Colon (tissue), 2 donors: Measurements from ENCODE around the gene CAPN5.

ENCODE experiments used
- FAIRE-seq: peaks from 2 replicates; lab custom pipeline; 2012; peaks lifted over from hg19 to GRCh38; lab: Jason Lieb, UNC
- donor health status: control.
- donor health status: control.

The CAPN5 gene

GRCh38 chr11:77153276-77154185 is 86.8 kb downstream of the CAPN5 start:
- FAIRE-seq = no peak

DNA sequence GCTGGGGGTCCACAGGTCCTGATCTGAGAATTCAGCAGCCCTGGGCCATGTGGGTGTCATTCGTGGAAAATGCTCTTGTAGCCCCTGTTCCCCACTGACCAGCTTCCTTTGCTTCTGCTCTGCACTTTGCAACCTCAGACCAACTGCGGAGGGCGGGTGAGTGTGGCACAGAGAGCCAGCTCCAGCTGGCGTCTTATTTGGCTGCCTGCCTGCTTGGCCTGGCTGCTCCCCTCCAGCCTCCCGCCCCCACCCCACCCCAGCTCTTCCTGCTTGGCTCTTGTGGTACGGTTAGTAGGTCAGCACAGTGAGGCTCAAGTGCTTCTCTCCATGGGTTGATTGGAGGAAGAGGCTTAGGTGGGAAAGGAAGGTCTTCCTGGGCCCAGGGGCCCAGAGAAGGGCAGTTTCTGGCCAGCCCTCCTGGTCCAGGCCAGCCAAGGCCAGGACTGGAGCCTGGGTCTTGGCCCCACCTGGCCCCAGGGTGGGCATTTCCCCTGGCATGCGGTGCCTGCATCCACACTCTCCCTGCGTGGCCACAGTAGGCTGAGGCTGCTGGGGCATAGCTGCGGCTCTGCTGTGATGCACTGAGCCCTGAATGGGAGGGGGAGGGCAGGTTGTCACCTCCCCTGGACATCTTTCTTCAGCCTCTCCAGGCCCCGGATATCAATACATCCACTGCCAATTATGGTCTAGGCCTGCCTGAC is 87.8 kb downstream of the CAPN5 start:
- FAIRE-seq = no peak

DNA sequence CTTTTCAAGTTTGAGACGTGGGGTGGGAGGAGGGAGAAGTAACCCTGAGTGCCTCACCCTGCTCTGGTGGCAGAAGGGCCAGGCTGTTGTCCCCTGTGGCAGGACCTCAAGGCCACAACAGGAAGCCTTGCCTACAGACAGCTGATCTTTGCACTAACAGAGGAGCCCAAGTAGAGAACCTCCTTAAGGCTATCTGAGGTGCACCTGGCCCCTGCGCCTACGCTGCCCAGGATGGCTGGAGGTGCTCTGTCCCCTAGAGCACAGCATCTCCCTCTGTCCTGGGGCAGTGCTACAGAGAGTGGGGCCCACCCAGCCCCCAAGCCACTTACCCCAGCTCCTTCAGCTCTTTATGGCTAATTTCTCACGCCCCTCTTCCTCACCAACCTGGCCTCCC is 88.3 kb downstream of the CAPN5 start:
- FAIRE-seq = no peak

DNA sequence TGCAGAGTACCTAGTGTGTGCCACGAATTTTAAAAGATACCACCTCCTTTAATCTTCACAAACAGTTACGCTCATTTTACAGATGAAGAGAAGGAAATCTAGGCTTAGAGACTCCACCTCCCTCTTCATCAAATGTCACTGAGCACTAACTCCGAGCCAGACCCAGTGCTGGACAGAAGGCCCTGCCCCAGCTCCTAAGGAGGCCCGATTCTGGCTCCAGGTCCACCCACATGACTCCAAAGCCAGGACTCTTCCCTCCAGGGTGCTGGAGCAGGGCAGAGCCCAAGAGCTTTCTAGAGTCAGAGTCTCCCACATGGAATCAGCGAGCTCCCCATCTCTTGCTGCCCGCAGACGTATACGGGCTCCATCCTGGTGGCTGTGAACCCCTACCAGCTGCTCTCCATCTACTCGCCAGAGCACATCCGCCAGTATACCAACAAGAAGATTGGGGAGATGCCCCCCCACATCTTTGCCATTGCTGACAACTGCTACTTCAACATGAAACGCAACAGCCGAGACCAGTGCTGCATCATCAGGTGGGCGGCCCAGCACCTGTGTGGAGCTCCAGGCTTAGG is 88.9 kb downstream of the CAPN5 start:
- FAIRE-seq = no peak

GRCh38 chr11:77156396-77157195 is 89.8 kb downstream of the CAPN5 start:
- no peak for FAIRE-seq

DNA sequence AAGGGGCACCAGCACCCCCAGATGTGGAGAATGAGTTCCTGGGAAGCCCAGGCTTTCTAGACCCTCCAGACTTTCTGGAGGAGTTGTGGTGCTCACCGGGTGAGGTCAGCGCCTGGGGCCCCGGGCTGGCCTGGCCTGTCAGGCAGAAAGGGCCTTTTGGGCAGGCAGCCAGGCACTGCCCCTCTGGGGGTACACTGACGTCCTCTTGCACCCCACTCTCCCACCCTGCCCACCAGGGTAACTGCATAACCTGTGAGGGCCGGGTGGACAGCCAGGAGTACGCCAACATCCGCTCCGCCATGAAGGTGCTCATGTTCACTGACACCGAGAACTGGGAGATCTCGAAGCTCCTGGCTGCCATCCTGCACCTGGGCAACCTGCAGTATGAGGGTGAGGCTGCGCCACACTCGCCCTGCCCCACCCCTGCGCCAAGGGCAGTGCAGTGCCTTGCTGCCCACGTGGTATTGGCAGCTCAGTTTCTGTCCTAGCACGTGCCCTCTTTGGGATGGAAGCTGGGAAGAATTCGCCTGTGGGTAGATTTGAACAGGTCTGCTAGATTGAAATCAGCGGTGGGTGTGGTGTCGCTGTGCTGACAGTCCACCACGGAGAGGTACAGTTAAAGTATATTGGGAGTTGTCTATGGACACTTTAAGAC is 91.4 kb downstream of the CAPN5 start:
- no peak for FAIRE-seq

DNA sequence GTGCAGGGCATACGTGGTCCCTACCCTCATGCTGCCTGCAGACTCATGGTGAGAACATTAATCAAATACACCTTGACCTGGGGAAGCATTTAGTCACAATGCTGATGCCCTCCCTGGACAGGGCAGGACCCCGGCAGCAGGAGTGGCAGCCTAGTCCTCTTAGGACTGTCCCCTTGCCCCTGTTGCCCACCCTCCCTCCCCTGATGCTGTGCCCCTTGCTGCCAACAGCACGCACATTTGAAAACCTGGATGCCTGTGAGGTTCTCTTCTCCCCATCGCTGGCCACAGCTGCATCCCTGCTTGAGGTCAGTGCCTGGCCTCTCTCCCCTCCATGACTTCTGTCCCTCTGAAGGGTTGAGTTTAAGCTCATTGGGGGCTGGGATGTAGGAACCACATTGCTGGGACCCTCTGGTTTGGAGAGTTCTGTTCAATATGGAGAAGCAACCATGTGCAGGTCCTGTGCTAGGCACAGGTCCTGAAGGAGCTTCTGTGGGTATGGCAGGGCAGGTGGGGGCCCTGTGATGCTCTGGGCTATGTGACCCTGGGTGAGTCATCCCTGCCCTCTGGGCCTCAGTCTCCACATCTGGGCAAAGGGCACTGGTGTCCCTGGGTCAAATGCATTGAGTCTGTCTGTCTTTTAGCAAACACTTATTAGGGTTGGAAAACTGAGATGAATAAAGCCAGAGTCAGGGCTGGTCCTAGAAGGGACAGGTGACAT is 92.6 kb downstream of the CAPN5 start:
- no peak for FAIRE-seq

GRCh38 chr11:77159937-77160495 is 93.2 kb downstream of the CAPN5 start:
- no peak for FAIRE-seq

DNA sequence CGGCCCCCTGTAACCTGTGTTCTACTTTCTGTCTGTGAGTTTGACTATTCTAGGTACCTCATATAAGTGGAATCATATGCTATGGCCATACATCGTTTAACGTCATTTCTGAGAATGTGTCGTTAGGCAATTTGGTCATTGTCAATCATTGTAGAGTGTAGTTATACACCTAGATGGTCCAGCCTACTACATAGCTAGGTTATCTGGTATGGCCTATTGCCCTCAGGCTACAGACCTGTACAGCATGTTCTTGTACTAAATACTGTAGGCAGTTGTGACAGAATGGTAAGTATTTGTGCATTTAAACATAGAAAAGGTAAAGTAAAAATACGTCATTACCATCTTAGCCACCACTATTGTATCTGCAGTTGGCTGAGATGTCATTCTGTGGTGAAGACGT is 96.5 kb downstream of the CAPN5 start:
- no peak for FAIRE-seq

- no peak for FAIRE-seq
These were observed 98.3 kb downstream of the CAPN5 start for GRCh38 chr11:77165066-77165465.

DNA sequence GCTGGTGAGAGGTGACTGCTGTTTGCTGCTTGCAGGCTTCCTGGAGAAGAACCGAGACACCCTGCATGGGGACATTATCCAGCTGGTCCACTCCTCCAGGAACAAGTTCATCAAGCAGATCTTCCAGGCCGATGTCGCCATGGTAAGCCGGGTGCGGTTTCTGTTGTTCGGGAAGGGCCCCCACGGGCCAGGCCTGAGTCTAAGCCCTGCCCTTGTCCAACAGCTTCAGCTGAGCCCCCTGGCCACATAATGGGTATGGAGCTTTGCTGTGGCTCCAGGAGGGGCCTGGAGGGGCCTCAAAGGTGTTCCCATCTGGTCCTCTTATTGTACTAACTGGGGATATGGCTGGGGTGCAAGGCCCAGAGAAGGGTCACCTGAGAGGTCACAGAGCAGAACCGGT is 99.2 kb downstream of the CAPN5 start:
- FAIRE-seq = no peak

DNA sequence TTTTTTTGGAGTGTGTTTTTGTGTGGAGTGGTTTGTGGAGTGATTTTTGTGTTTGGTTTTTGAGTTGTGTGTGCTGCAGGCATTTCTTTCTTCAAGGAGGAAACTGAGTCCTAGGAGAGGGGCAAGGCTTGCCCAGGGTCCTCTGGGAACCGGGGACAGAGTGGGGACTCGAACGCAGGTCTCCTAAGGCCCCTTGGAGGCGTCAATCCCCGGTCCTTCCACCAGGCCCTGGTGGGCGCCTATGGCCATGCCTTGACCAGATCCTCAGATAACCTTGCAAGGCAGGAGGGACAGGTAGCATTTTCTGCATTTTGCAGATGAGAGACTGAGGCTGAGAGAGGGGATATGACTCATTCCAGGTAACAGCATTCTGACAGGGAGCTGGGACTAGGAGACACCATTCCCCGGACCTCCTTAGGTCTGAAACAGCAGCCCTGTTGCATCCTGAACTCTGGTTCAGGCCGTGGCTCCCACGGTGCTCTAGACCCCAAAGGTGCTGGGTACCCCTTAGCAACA is 100.4 kb downstream of the CAPN5 start:
- no peak for FAIRE-seq

GRCh38 chr11:77167791-77168190 is 101.0 kb downstream of the CAPN5 start:
- no peak for FAIRE-seq

GRCh38 chr11:77170107-77170506 is 103.3 kb downstream of the CAPN5 start:
- no peak for FAIRE-seq

DNA sequence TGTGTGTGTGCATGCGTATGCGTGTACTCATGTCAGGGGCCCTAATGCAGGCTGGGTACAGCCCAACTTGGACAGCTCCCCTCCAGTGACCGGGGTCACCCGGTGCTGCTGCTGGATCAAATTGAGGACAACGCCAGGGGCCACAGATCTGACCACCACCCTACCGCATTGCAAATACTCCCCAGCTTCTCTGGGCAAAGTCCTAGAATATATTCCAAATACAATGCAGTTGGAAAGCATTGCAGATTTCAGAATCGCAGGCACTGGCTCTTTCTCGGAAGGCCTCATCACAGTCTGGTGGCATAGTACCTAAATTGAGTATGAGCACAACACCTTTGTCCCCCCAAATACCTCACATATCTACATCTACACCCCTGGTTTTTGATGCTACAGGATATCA is 104.5 kb downstream of the CAPN5 start:
- no peak for FAIRE-seq

GRCh38 chr11:77171885-77172665 is 105.3 kb downstream of the CAPN5 start:
- FAIRE-seq = no peak

DNA sequence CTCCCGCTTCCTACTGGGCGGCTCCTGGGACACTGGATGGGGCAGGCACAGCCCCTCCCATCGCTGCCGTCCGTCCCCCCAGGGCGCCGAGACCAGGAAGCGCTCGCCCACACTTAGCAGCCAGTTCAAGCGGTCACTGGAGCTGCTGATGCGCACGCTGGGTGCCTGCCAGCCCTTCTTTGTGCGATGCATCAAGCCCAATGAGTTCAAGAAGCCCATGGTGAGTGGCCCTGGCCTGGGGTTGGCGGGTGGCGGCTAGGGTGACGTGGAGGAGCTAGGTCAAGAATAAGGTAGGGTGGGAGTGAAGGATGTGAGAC is 105.9 kb downstream of the CAPN5 start:
- FAIRE-seq = no peak

- no peak for FAIRE-seq
These were observed 106.7 kb downstream of the CAPN5 start for GRCh38 chr11:77173494-77173893.

DNA sequence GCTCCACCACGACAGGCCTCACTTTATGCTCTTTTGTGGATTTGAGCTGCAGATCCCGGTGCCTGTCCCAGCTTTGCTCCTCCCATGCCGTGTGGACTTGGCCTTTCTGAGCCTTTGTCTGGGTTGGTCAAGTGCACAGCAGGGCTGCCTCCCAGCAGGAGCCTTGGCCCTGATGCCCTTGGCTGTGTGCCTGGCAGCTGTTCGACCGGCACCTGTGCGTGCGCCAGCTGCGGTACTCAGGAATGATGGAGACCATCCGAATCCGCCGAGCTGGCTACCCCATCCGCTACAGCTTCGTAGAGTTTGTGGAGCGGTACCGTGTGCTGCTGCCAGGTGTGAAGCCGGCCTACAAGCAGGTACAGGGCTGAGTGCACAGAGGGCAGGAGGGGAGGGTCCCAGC is 107.8 kb downstream of the CAPN5 start:
- FAIRE-seq = no peak
